ENCODE results near the gene THEMIS.
"Not testable (repeated sequence)": the region's sequence is repeated elsewhere in the genome, so short reads cannot be mapped to it uniquely, and the experiment has no call there.

Gene THEMIS

DNA sequence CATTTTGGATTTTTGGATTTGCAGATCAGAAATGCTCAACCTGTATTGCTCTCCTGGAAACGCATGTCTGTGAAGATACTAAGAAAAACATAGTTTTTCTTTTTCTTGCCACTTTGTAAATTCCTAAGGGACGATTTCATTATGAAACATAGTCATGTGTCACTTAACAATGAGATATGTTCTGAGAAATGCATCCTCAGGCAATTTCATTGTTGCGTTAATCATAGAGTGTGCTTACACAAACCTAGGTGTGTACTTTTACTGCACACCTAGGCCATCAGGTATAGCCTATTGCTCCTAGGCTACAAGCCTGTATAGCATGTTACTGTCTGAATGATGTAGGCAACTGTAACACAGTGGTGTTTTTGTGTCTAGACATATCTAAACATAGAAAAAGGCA lies 13.4 kb upstream of the THEMIS start:
- DNase-seq, result no peak

GRCh38 chr6:127912914-127913313 lies 12.1 kb upstream of the THEMIS start:
- no peak for DNase-seq

- DNase-seq, result no peak
Observed at GRCh38 chr6:127907960-127908640, 7.2 kb upstream of the THEMIS start.

- DNase-seq, result no peak
Observed at GRCh38 chr6:127904160-127904559, 3.3 kb upstream of the THEMIS start.

DNA sequence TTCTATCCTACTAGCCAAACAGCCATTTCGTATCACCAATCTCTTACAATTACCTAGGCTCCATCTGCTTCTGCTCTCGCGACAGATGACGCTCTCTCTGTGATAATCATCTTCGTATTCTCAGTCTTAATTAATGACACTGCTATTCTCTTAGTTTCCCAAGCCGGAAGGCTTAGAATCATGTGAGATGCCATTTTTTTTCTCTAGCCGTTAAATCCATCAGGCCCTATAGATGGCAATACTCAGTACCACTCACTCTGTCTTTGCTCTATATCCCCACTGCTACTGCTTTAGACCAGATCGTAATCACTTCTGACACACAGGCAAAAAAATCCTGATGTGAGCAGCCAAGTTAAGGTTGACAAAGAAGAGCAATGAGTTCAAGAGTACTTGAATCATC lies 2.1 kb upstream of the THEMIS start:
- no peak for DNase-seq

GRCh38 chr6:127897484-127897883 lies 3.4 kb downstream of the THEMIS start:
- no peak for DNase-seq

DNA sequence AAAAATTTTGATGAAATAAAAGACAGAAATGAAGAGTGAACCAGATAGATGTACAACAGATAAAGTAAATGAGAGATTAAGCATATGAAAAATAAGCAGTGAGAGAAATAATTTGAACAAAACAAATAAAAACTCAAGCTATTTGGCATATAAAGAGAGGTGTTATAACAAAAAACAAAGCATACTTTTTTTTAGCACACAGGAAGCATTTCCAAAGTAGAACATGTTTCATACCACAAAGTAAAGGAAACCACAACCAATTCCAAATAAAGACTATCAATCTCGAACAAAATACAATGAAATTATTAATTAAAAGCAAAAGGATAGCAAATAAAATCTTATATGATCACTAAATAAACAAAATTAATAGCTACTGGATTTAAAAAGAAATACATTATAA lies 6.8 kb downstream of the THEMIS start:
- no peak for DNase-seq

DNA sequence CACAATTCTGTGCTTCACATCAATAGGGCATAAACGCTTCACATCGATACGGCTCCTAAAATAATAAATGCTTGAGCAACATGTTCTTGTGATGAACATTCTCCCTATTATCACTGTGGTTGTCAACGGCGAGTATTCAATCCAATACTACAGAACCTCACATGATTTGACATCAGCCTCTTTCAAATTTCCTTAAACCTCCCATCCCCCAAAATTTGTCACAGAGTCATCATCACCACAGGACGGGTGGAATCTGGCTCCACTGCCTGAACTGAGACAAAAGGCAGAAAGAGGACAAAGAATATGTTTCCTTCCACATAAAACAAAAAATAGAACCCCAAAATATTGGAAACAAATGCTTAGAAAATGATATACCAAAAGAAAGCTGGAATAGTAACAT lies 7.3 kb downstream of the THEMIS start:
- no peak for DNase-seq

- no peak for DNase-seq
Observed at GRCh38 chr6:127891731-127892326, 9.0 kb downstream of the THEMIS start.

DNA sequence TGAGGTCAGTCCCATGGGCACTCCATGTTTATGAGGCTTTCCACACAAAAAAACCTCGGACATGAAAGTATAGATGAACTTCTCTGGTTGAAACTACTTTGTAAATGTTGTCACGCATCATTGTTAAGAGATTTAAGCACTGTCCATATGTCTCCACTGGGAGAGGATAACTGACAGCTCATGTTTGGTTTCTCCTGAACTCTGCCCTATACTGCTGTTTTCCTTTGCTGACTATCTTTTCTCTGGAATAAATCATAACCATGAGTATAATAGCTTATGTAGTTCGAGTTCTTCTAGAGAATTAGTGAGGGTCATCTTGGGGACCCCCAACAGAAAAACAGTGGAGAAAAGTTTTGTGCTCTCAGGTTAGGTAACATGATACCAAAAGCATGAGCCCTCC lies 14.3 kb downstream of the THEMIS start:
- no peak for DNase-seq

DNA sequence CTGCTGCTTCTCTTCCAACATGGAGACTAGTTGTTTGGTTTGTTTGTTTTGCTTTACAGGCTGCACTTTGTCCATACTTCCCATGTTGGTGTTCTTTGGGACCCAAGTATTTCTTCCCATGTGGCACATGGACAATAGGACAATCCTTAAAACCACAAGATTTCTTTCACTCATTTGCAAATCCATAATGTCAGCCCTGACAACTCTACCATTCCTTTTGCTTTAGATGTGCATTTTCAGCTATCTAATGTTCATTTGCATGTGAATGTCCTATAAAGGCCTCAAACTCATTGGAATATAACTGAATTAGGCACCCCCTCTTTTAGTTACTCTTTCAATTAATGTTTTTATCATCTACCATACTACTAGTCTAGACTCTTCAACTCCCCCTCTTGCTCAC lies 16.7 kb downstream of the THEMIS start:
- no peak for DNase-seq

DNA sequence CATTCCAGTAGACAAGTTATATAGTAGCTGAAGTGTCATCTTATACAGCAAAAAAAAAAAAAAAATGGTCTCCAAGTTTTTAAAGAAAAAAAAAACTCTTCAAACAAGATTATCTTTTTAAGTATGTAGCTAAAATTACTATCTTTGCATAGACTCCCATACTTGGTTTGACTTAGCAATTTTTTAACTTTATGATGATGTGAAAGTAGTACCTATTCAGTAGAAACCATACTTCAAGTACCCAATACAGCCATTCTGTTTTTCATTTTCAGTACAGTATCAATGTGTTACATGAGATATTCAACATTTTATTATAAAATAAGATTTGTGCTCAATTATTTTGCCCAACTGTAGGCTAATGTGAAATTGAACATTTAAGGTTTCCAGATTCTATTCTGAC lies 18.9 kb downstream of the THEMIS start:
- not testable (repeated sequence) for DNase-seq

- DNase-seq, result no peak
Observed at GRCh38 chr6:127880429-127880828, 20.4 kb downstream of the THEMIS start.

DNA sequence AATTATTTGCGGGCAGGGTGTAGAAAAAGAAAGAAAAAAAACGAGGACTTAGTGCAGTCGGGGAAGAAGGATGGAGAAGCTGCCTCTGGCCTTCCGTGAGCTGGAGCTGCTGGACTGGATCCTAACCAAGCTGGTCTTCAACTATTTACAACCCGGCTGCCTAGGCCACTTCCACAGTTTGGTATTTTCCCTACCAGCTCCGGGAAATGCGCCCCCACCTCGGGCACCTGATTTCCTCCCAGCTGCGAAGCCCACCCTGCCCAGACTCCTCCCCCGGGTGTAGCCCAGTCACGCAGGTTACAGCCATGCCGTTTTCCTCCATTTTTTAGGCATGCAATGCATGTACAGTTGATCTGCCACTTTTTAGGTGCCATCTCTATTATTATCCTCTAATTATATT lies 21.2 kb downstream of the THEMIS start:
- DNase-seq, result no peak

- DNase-seq, result no peak
Observed at GRCh38 chr6:127878115-127878514, 22.7 kb downstream of the THEMIS start.

DNA sequence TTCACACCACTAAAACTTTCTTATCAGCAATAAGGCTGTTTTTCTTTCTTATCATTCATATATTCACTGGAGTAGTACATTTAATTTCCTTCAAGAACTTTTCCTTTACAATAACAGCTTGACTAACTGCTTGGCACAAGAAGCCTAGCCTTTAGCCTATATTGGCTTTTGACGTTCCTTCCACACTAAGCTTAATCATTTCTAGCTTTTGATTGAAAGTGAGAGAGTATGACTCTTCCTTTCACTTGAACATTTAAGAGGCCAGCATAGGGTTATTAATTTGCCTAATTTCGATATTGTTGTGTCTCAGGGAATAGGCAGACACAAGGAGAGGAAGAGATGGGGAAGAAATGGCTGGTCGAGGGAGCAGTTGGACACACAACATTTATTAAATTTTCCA lies 23.6 kb downstream of the THEMIS start:
- no peak for DNase-seq

DNA sequence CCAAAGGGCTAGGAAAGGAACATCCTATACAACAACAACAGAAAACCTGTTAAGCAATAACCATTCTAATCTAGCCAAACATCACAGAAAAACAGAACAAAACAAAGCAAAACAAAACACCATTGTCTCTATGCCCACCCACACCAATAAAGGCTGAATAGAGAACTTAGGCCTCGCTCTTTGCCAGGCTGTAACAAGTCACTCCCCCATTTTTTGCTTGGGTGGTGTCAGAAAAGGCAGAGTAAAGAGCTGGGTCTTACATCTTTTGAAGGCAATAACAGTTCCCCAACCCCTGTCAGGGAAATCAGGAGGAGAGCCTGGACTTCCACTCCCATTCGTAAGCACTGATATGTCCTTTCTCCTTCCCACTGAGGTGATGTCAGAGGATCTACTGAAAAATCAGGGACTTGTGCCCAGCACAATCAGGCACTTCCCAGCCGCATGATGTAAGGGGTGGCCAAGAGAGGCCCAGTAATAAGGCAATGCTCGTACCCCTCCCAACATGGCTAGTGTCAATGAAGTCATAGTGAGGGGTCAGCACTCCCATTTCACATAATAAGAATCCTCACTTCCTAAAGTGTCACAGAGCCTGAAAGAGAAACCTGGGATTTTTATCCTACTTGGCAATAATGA lies 31.0 kb downstream of the THEMIS start:
- DNase-seq, result no peak

- DNase-seq, result no peak
Observed at GRCh38 chr6:127869183-127869582, 31.7 kb downstream of the THEMIS start.

- DNase-seq, result no peak
Observed at GRCh38 chr6:127868338-127868737, 32.5 kb downstream of the THEMIS start.

GRCh38 chr6:127866766-127867165 lies 34.1 kb downstream of the THEMIS start:
- DNase-seq, result no peak

GRCh38 chr6:127865108-127865507 lies 35.8 kb downstream of the THEMIS start:
- DNase-seq, result no peak

DNA sequence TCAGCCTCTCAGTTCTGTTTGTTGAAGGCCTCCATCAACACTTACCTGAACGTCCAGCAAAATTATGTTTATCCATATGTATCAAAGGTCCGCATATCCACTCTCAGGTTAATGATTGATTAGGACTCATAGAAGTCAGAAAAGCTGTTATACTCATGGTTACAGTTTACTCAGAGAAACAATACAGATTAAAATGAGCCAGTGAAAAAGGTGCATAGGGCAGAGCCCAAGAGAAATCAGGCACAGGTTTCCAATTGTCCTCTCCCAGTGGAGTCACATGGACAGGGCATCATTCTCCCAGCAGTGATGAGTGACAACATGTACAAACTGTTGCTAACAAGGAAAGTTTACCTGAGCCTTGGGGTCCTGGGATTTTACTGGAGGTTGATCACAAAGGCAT lies 36.2 kb downstream of the THEMIS start:
- DNase-seq, result no peak

DNA sequence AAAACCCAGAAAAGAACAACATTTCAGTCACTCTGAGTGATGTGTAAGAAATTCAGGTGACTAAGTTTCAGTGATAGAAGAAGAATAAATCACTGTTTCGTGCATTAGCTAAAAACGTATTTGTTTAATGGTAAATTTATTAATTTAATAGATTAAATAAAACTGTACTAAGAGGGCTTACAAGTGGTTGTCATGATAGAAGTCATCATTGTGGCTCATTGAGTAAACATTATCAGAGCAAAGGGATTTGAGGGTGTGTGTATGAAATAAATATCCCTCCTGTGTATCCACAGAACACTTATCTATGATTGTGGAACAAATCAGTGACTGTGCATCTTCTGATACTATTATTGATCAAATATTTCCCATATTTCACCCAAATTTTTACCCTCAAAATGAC lies 40.1 kb downstream of the THEMIS start:
- DNase-seq, result no peak

DNA sequence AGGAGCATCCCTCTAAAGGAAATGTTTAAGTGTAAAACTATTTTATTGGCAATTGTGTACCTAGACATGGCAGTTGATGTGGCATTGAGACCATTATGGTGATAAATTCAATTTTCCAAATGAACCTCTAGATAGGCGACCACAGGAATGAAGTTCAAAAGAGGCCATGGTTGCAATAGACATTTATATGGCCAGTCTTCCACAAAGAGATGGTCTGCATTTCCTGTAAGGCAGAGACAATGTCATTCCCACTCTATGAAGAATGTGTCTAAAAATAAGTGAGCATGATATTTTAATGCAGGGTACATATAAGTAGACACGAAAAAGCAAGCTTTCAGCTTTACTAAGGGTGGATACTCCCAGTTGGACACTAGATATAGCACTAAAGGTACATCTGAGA lies 40.9 kb downstream of the THEMIS start:
- no peak for DNase-seq

All from fibroblast of skin of right quadriceps (primary cell).